Lung (tissue), 12 donors: ENCODE data around the gene ENO1. TPM values are rescaled to one million over a fixed set of nuclear protein-coding genes. Genes with fewer than 3 reads are reported as not detected.

Experiments used
- ATAC-seq: fragments of 200-7000 bp; cut with Tn5 transposase; one replicate; pipeline ENCODE4 v1.9.1; 2020; ENCODE audit warnings: moderate number of reproducible peaks; ENCODE audit not compliant: insufficient read depth, low FRiP score
- DNase-seq, 3 donors: peaks; one replicate each; pipeline ENCODE4 v3.0.0-alpha.2; 2013 to 2017
- H3K27ac ChIP-seq, 2 donors: one replicate each; pipeline ENCODE4 v1.5.1; 2013; ENCODE audit warnings: mild to moderate bottlenecking in 2 of 2, moderate library complexity in 2 of 2, control low read depth in 1 of 2, inconsistent platforms in 1 of 2, low read depth in 1 of 2, low read length in 1 of 2
- H3K27me3 ChIP-seq, 3 donors: one replicate each; pipeline ENCODE4 v1.5.1; 2013; ENCODE audit warnings: low read length in 2 of 3; ENCODE audit not compliant: control insufficient read depth in 3 of 3, insufficient read depth in 3 of 3
- H3K36me3 ChIP-seq, 4 donors: one replicate each; pipeline ENCODE4 v1.5.1; 2013; ENCODE audit warnings: low read length in 4 of 4, mild to moderate bottlenecking in 1 of 4, moderate library complexity in 1 of 4; ENCODE audit not compliant: control insufficient read depth in 4 of 4, insufficient read depth in 4 of 4
- H3K4me1 ChIP-seq, 5 donors: one replicate each; pipeline ENCODE4 v1.5.1; 2013; ENCODE audit warnings: low read length in 5 of 5, mild to moderate bottlenecking in 2 of 5, moderate library complexity in 1 of 5; ENCODE audit not compliant: control insufficient read depth in 5 of 5, insufficient read depth in 5 of 5
- H3K4me3 ChIP-seq: one replicate; pipeline ENCODE4 v1.5.1; 2013; ENCODE audit warnings: mild to moderate bottlenecking, control low read depth, moderate library complexity
- H3K9ac ChIP-seq, 2 donors: one replicate each; pipeline ENCODE4 v1.5.1; 2013; ENCODE audit warnings: low read length in 2 of 2, control low read depth in 1 of 2; ENCODE audit not compliant: insufficient read depth in 1 of 2
- H3K9me3 ChIP-seq, 4 donors: one replicate each; pipeline ENCODE4 v1.5.1; 2013; ENCODE audit warnings: low read length in 3 of 4, mild to moderate bottlenecking in 1 of 4, moderate library complexity in 1 of 4; ENCODE audit not compliant: control insufficient read depth in 4 of 4, insufficient read depth in 3 of 4
- CTCF ChIP-seq: IDR thresholded peaks from 2 replicates; pipeline ENCODE4 v1.5.1; 2012; ENCODE audit warnings: mild to moderate bottlenecking; ENCODE audit errors: control extremely low read depth, extremely low read depth
- WGBS, 2 donors: extraction: QIAGEN DNeasy Blood & Tissue Kit; methylation state at CpG; one replicate each; pipeline ENCODE4 v1.1.7; 2013; 5-methylcytosine and 5-hydroxymethylcytosine counted together
- polyA plus RNA-seq, 2 donors: library from polyadenylated mRNA; stranded (reverse); fragments of 200-250 nt; gene quantifications; one replicate each; pipeline ENCODE4 v1.2.1, GENCODE V29; 2013
- total RNA-seq, 2 donors: library from RNA; depleted of rRNA in 1 of 2; stranded (reverse); fragments of >200 nt in 1 of 2; gene quantifications; one replicate each; pipeline ENCODE4 v1.2.1, GENCODE V29; 2014 to 2021
- donor health status: control.
- donor health status: control.
- donor health status: Bipolar disorder and iron deficiency.
- donor health status: healthy.
- donor health status: DM: yes; HTN: yes; CAD: no.

ENO1 gene
- total and polyA plus RNA-seq, 4 donors: 449 to 1,784 (median 959) TPM

GRCh38 chr1:8863138-8863537 is 15.3 kb downstream of the ENO1 start:
- DNase-seq: no peak
- no peak for ATAC-seq
- WGBS, 2 donors: 94 to 97% methylated on average over 7 of the region's 7 CpGs
- Histone ChIP-seq H3K4me3 (no peak overlapping the region), H3K36me3 (peaks cover 47 to 81% (median 65%) of the 10 kb centered on the region in 4 donors), H3K9ac (no peak overlapping the region), H3K4me1 (peaks cover 0 to 2% (median 0%) of the 10 kb centered on the region in 5 donors), H3K9me3 (no peaks in the 10 kb centered on the region), H3K27ac (no peak overlapping the region), H3K27me3 (no peaks in the 10 kb centered on the region)
- TF ChIP-seq CTCF: no peak

GRCh38 chr1:8862528-8862927 is 16.0 kb downstream of the ENO1 start:
- H3K36me3 ChIP-seq: peaks cover 47 to 76% (median 62%) of the 10 kb centered on the region in 4 donors
- DNase-seq (peak in 2 of 3 donors; percentile 18 to 37), ATAC-seq (peak; percentile 16)
- no peaks in the 10 kb centered on the region for H3K9me3 ChIP-seq
- peaks cover 0 to 2% (median 0%) of the 10 kb centered on the region in 5 donors for H3K4me1 ChIP-seq
- no peaks in the 10 kb centered on the region for H3K27me3 ChIP-seq
- WGBS, 2 donors: 86 to 87% methylated on average over 4 of the region's 4 CpGs
- no peak overlapping the region for H3K9ac ChIP-seq
- no peak overlapping the region for H3K27ac ChIP-seq
- no peak for TF ChIP-seq CTCF
- H3K4me3 ChIP-seq: no peak overlapping the region

- Histone ChIP-seq H3K9ac (no peak overlapping the region), H3K4me1 (peaks cover 0 to 2% (median 0%) of the 10 kb centered on the region in 5 donors), H3K27me3 (no peaks in the 10 kb centered on the region), H3K27ac (no peak overlapping the region), H3K36me3 (peaks cover 51 to 67% (median 55%) of the 10 kb centered on the region in 4 donors), H3K4me3 (no peak overlapping the region), H3K9me3 (peaks cover 0 to 2% (median 0%) of the 10 kb centered on the region in 4 donors)
- DNase-seq (no peak), ATAC-seq (no peak)
- TF ChIP-seq CTCF: no peak
- WGBS, 2 donors: 86 to 90% methylated on average over 21 of the region's 21 CpGs
These were observed 17.6 kb downstream of the ENO1 start for GRCh38 chr1:8860738-8861516.
